Measurements from ENCODE around the gene TUBGCP2.
"Not testable (repeated sequence)": the region's sequence is repeated elsewhere in the genome, so short reads cannot be mapped to it uniquely, and the experiment has no call there.

Gene TUBGCP2

GRCh38 chr10:133271521-133272300 is 37.0 kb downstream of the TUBGCP2 start:
- H3K4me1 ChIP-seq, result no peaks in the 10 kb centered on the region
- no peak for DNase-seq (ENCODE audit: low spot score in 2 of 2)
- H3K27me3 ChIP-seq (ENCODE audit: low read depth), result no peaks in the 10 kb centered on the region
- no peaks in the 10 kb centered on the region for H3K9me3 ChIP-seq
- no peak overlapping the region for H3K4me3 ChIP-seq
- in situ Hi-C loops (cut with MboI; ENCODE audit: low sequenced_read_pairs), result no loop called here
- H3K36me3 ChIP-seq (replicated peaks), result no peaks in the 10 kb centered on the region

GRCh38 chr10:133270773-133271297 is 37.8 kb downstream of the TUBGCP2 start:
- no peaks in the 10 kb centered on the region for H3K36me3 ChIP-seq (replicated peaks)
- no peaks in the 10 kb centered on the region for H3K9me3 ChIP-seq
- DNase-seq (ENCODE audit: low spot score in 2 of 2), result no peak
- H3K27me3 ChIP-seq (ENCODE audit: low read depth), result no peaks in the 10 kb centered on the region
- in situ Hi-C loops (cut with MboI; ENCODE audit: low sequenced_read_pairs), result no loop called here
- no peaks in the 10 kb centered on the region for H3K4me1 ChIP-seq
- no peak overlapping the region for H3K4me3 ChIP-seq

- Histone ChIP-seq H3K4me3 (no peak overlapping the region), H3K9me3 (no peaks in the 10 kb centered on the region), H3K36me3 (replicated peaks) (no peaks in the 10 kb centered on the region), H3K4me1 (no peaks in the 10 kb centered on the region), H3K27me3 (ENCODE audit: low read depth) (no peaks in the 10 kb centered on the region)
- DNase-seq (ENCODE audit: low spot score in 2 of 2), result no peak
- in situ Hi-C loops (cut with MboI; ENCODE audit: low sequenced_read_pairs), result no loop called here
Measured at GRCh38 chr10:133270204-133270603, 38.5 kb downstream of the TUBGCP2 start.

- Histone ChIP-seq H3K27me3 (ENCODE audit: low read depth) (no peaks in the 10 kb centered on the region), H3K36me3 (replicated peaks) (no peaks in the 10 kb centered on the region), H3K4me1 (no peaks in the 10 kb centered on the region), H3K9me3 (no peaks in the 10 kb centered on the region), H3K4me3 (no peak overlapping the region)
- DNase-seq (ENCODE audit: low spot score in 2 of 2), result no peak
- in situ Hi-C loops (cut with MboI; ENCODE audit: low sequenced_read_pairs), result no loop called here
Measured at GRCh38 chr10:133269367-133269766, 39.3 kb downstream of the TUBGCP2 start.

GRCh38 chr10:133268532-133268931 is 40.1 kb downstream of the TUBGCP2 start:
- no peak overlapping the region for H3K4me3 ChIP-seq
- H3K4me1 ChIP-seq, result no peaks in the 10 kb centered on the region
- H3K9me3 ChIP-seq, result no peaks in the 10 kb centered on the region
- no peak for DNase-seq (ENCODE audit: low spot score in 2 of 2)
- H3K36me3 ChIP-seq (replicated peaks), result no peaks in the 10 kb centered on the region
- H3K27me3 ChIP-seq (ENCODE audit: low read depth), result no peaks in the 10 kb centered on the region
- in situ Hi-C loops (cut with MboI; ENCODE audit: low sequenced_read_pairs), result no loop called here

GRCh38 chr10:133267829-133268228 is 40.8 kb downstream of the TUBGCP2 start:
- Histone ChIP-seq H3K4me1 (no peaks in the 10 kb centered on the region), H3K36me3 (replicated peaks) (no peaks in the 10 kb centered on the region), H3K27me3 (ENCODE audit: low read depth) (no peaks in the 10 kb centered on the region), H3K4me3 (no peak overlapping the region), H3K9me3 (no peaks in the 10 kb centered on the region)
- DNase-seq (ENCODE audit: low spot score in 2 of 2), result no peak
- in situ Hi-C loops (cut with MboI; ENCODE audit: low sequenced_read_pairs), result no loop called here

- no peak for DNase-seq (ENCODE audit: low spot score in 2 of 2)
- in situ Hi-C loops (cut with MboI; ENCODE audit: low sequenced_read_pairs), result no loop called here
- H3K4me3 ChIP-seq, result no peak overlapping the region
- H3K9me3 ChIP-seq, result no peaks in the 10 kb centered on the region
- H3K27me3 ChIP-seq (ENCODE audit: low read depth), result no peaks in the 10 kb centered on the region
- H3K4me1 ChIP-seq, result peaks cover 1% of the 10 kb centered on the region
- no peaks in the 10 kb centered on the region for H3K36me3 ChIP-seq (replicated peaks)
Measured at GRCh38 chr10:133267293-133267692, 41.4 kb downstream of the TUBGCP2 start.

- DNase-seq (ENCODE audit: low spot score in 2 of 2), result no peak
- Histone ChIP-seq H3K4me3 (no peak overlapping the region), H3K9me3 (no peaks in the 10 kb centered on the region), H3K27me3 (ENCODE audit: low read depth) (no peaks in the 10 kb centered on the region), H3K4me1 (peaks cover 4% of the 10 kb centered on the region), H3K36me3 (replicated peaks) (no peaks in the 10 kb centered on the region)
- in situ Hi-C loops (cut with MboI; ENCODE audit: low sequenced_read_pairs), result no loop called here
Measured at GRCh38 chr10:133266056-133266795, 42.4 kb downstream of the TUBGCP2 start.

GRCh38 chr10:133265052-133265451 is 43.6 kb downstream of the TUBGCP2 start:
- H3K36me3 ChIP-seq (replicated peaks); in situ Hi-C loops (cut with MboI; ENCODE audit: low sequenced_read_pairs); H3K4me3 ChIP-seq; DNase-seq (ENCODE audit: low spot score in 2 of 2); H3K4me1 ChIP-seq; H3K27me3 ChIP-seq (ENCODE audit: low read depth); H3K9me3 ChIP-seq: not testable (repeated sequence)

GRCh38 chr10:133264461-133264860 is 44.2 kb downstream of the TUBGCP2 start:
- in situ Hi-C loops (cut with MboI; ENCODE audit: low sequenced_read_pairs), result no loop called here

GRCh38 chr10:133263674-133264073 is 45.0 kb downstream of the TUBGCP2 start:
- H3K4me3 ChIP-seq, result no peak overlapping the region
- H3K9me3 ChIP-seq, result no peaks in the 10 kb centered on the region
- no peaks in the 10 kb centered on the region for H3K36me3 ChIP-seq (replicated peaks)
- H3K4me1 ChIP-seq, result peaks cover 4% of the 10 kb centered on the region
- in situ Hi-C loops (cut with MboI; ENCODE audit: low sequenced_read_pairs), result no loop called here
- H3K27me3 ChIP-seq (ENCODE audit: low read depth), result no peaks in the 10 kb centered on the region
- DNase-seq (ENCODE audit: low spot score in 2 of 2), result no peak

More at GRCh38 chr10:133264461-133264860, 44.2 kb downstream of the TUBGCP2 start:
- no peak overlapping the region for H3K4me3 ChIP-seq
- H3K36me3 ChIP-seq (replicated peaks), result no peaks in the 10 kb centered on the region
- peaks cover 4% of the 10 kb centered on the region for H3K4me1 ChIP-seq
- H3K27me3 ChIP-seq (ENCODE audit: low read depth), result no peaks in the 10 kb centered on the region
- no peak for DNase-seq (ENCODE audit: low spot score in 2 of 2)
- no peaks in the 10 kb centered on the region for H3K9me3 ChIP-seq

GRCh38 chr10:133262696-133263095 is 46.0 kb downstream of the TUBGCP2 start:
- no peaks in the 10 kb centered on the region for H3K27me3 ChIP-seq (ENCODE audit: low read depth)
- no peak for DNase-seq (ENCODE audit: low spot score in 2 of 2)
- no peaks in the 10 kb centered on the region for H3K9me3 ChIP-seq
- no peak overlapping the region for H3K4me3 ChIP-seq
- no peaks in the 10 kb centered on the region for H3K36me3 ChIP-seq (replicated peaks)
- peaks cover 8% of the 10 kb centered on the region for H3K4me1 ChIP-seq
- in situ Hi-C loops (cut with MboI; ENCODE audit: low sequenced_read_pairs), result no loop called here

- no peaks in the 10 kb centered on the region for H3K27me3 ChIP-seq (ENCODE audit: low read depth)
- H3K9me3 ChIP-seq, result no peaks in the 10 kb centered on the region
- in situ Hi-C loops (cut with MboI; ENCODE audit: low sequenced_read_pairs), result no loop called here
- H3K36me3 ChIP-seq (replicated peaks), result no peaks in the 10 kb centered on the region
- H3K4me1 ChIP-seq, result peaks cover 15% of the 10 kb centered on the region
- H3K4me3 ChIP-seq, result peak overlapping the region; percentile 43
- DNase-seq (ENCODE audit: low spot score in 2 of 2), result peak; percentile 48 to 91
Measured at GRCh38 chr10:133261726-133262325, 46.8 kb downstream of the TUBGCP2 start.

Data from HAP-1 (cell line).